GM12878 (cell line): ENCODE measurements around the gene EP300. TPM values are rescaled to one million over a fixed set of nuclear protein-coding genes. Genes with fewer than 3 reads are reported as not detected.

Source experiments
- ATAC-seq: fragments of 200-7000 bp; cut with Tn5 transposase; 3 replicates; pipeline ENCODE4 v1.9.1; 2020; ENCODE audit warnings: mild to moderate bottlenecking, moderate library complexity
- BruUV-seq: library from RNA; stranded (reverse); fragments of 400-500 nt; replicated peaks from 2 replicates; lab custom pipeline; 2021; lab: Mats Ljungman, UMichigan
- CTCF ChIA-PET: fragments of 300-600 bp; sonication (Branson Sonifier 250); formaldehyde crosslinking; extraction: SDS; loops from one replicate; lab custom pipeline; 2021; ENCODE audit warnings: inconsistent platforms; lab: Yijun Ruan, JAX
- POLR2A ChIA-PET: fragments of 350-600 bp; formaldehyde crosslinking; extraction: SDS; loops from one replicate; lab custom pipeline; 2021; ENCODE audit warnings: inconsistent platforms; lab: Charles Lee
- RAD21 ChIA-PET: fragments of 300-600 bp; sonication (Branson Sonifier 250); formaldehyde crosslinking; loops from one replicate; lab custom pipeline; 2023; ENCODE audit warnings: antibody characterized with exemption; ENCODE audit not compliant: unreplicated experiment; lab: Charles Lee
- SMC1A ChIA-PET: fragments of 300-600 bp; sonication (Branson Sonifier 250); formaldehyde crosslinking; loops from one replicate; lab custom pipeline; 2023; ENCODE audit not compliant: unreplicated experiment, uncharacterized antibody; lab: Charles Lee
- DNase-seq: peaks from one replicate; pipeline ENCODE4 v3.0.0-alpha.2; 2011; ENCODE audit warnings: low read depth, low spot score
- FAIRE-seq: peaks from 3 replicates; lab custom pipeline; 2011; peaks lifted over from hg19 to GRCh38; lab: Jason Lieb, UNC
- H2AFZ ChIP-seq: 2 replicates; pipeline ENCODE4 v1.6.0; 2011; ENCODE audit warnings: low read depth, low read length, control low read depth; ENCODE audit not compliant: control insufficient read depth
- H3K27ac ChIP-seq: 2 replicates; pipeline ENCODE4 v1.5.1; 2011; ENCODE audit warnings: control low read depth; ENCODE audit not compliant: control insufficient read depth, insufficient read depth
- H3K27me3 ChIP-seq, 2 experiments: replicated peaks in 1 of 2; 2 replicates each; pipeline versions ENCODE4 v1.6.0 to v1.6.1; 2011; ENCODE audit warnings: low read length in 1 of 2; ENCODE audit not compliant: control insufficient read depth in 2 of 2, insufficient read depth in 2 of 2
- H3K36me3 ChIP-seq, 2 experiments: 2 replicates each; pipeline ENCODE4 v1.5.1; 2011; ENCODE audit warnings: low read length in 1 of 2; ENCODE audit not compliant: control insufficient read depth in 2 of 2, insufficient read depth in 2 of 2
- H3K4me1 ChIP-seq: 2 replicates; pipeline ENCODE4 v1.6.1; 2011; ENCODE audit warnings: mild to moderate bottlenecking, low read length, moderate library complexity, mixed read lengths; ENCODE audit not compliant: control insufficient read depth, insufficient read depth
- H3K4me2 ChIP-seq: 2 replicates; pipeline ENCODE4 v1.6.0; 2011; ENCODE audit warnings: control low read depth; ENCODE audit not compliant: control insufficient read depth, insufficient read depth
- H3K4me3 ChIP-seq: fragments of 200-600 bp; sonication (generic); 2 replicates; pipeline ENCODE4 v1.5.1; 2016
- H3K79me2 ChIP-seq: 2 replicates; pipeline ENCODE4 v1.6.0; 2011; ENCODE audit warnings: low read length; ENCODE audit not compliant: control insufficient read depth, insufficient read depth
- H3K9ac ChIP-seq: 2 replicates; pipeline ENCODE4 v1.8.0; 2011; ENCODE audit warnings: low read length, control low read depth, mixed read lengths; ENCODE audit not compliant: control insufficient read depth, insufficient read depth
- H3K9me3 ChIP-seq: replicated peaks from 3 replicates; pipeline ENCODE4 v1.5.1; 2011; ENCODE audit warnings: mild to moderate bottlenecking, low read length; ENCODE audit not compliant: control insufficient read depth, insufficient read depth
- H4K20me1 ChIP-seq: 2 replicates; pipeline ENCODE4 v1.6.0; 2011; ENCODE audit not compliant: control insufficient read depth, insufficient read depth
- CEBPB ChIP-seq, 2 experiments: fragments of 150-350 bp in 1 of 2; IDR thresholded peaks; 2 replicates each; pipeline ENCODE4 v1.6.1; 2012 to 2014; ENCODE audit warnings: low read depth in 2 of 2, low read length in 2 of 2, borderline replicate concordance in 1 of 2, inconsistent platforms in 1 of 2
- HSF1 ChIP-seq: fragments of 150-350 bp; IDR thresholded peaks from 2 replicates; pipeline ENCODE4 v1.6.1; 2014; ENCODE audit warnings: mild to moderate bottlenecking, low read depth, low read length
- KLF5 ChIP-seq: fragments of 450-650 bp; IDR thresholded peaks from 2 replicates; pipeline ENCODE4 v1.6.1; 2014; ENCODE audit warnings: mild to moderate bottlenecking; ENCODE audit not compliant: partially characterized antibody
- MTA3 ChIP-seq: IDR thresholded peaks from 2 replicates; pipeline ENCODE4 v1.6.1; 2012; ENCODE audit warnings: low read length, inconsistent platforms, borderline replicate concordance
- RFX5 ChIP-seq: IDR thresholded peaks from 2 replicates; pipeline ENCODE4 v1.6.1; 2011; ENCODE audit warnings: low read depth, low read length, improper control_type of control experiment
- SIX5 ChIP-seq: IDR thresholded peaks from 2 replicates; pipeline ENCODE4 v1.6.1; 2011; ENCODE audit warnings: mild to moderate bottlenecking, low read depth, low read length, moderate library complexity; ENCODE audit not compliant: severe bottlenecking
- SKIL ChIP-seq: fragments of 450-650 bp; IDR thresholded peaks from 2 replicates; pipeline ENCODE4 v1.6.1; 2017; ENCODE audit warnings: mild to moderate bottlenecking, low read depth, inconsistent platforms; ENCODE audit not compliant: poor library complexity, severe bottlenecking
- WGBS: methylation state at CpG from one replicate; pipeline ENCODE4 v1.1.6; 2016; ENCODE audit warnings: low lambda C conversion rate; ENCODE audit not compliant: insufficient replicate concordance, insufficient coverage; ENCODE audit errors: missing lambda C conversion rate; 5-methylcytosine and 5-hydroxymethylcytosine counted together
- in situ Hi-C: fragments of 300-500 bp; cut with MboI; formaldehyde crosslinking; loops from 9 replicates; pipeline ENCODE4 v1.14.3; 2018; ENCODE audit warnings: mixed read lengths
- intact Hi-C: fragments of 100-400 bp; cut with micrococcal nuclease; formaldehyde crosslinking; loops from one replicate; pipeline ENCODE4 v1.14.2; 2022; ENCODE audit not compliant: unreplicated experiment
- polyA plus RNA-seq, 11 experiments: library from polyadenylated mRNA; depleted of rRNA in 4 of 11; unstranded in 6 of 11; stranded (reverse) in 5 of 11; fragments of >200 nt; fragmentation: Nextera tagmentation in 4 of 11; fragmentation: Illumina TruSeq in 1 of 11; extraction: Ambion mirVana in 4 of 11; extraction: Trizol in 1 of 11; gene quantifications; 1 replicate in 1 of 11; 2 replicates in 10 of 11; pipeline versions ENCODE4 v1.2.1 to v1.2.3, GENCODE V29; 2011 to 2016; ENCODE audit warnings: inconsistent platforms in 2 of 11, missing spikeins in 2 of 11, low read depth in 1 of 11
- total RNA-seq, 4 experiments: library from RNA; depleted of rRNA in 3 of 4; stranded (reverse); fragments of >200 nt in 3 of 4; fragmentation: Illumina TruSeq in 1 of 4; extraction: Trizol in 1 of 4; gene quantifications; 2 replicates each; pipeline versions ENCODE4 v1.2.1 to v1.2.3, GENCODE V29; 2013 to 2021
- TF ChIP-seq, protein P1 (sequence below): fragments of 450-650 bp; IDR thresholded peaks from 2 replicates; pipeline ENCODE4 v1.6.1; 2014; ENCODE audit warnings: mild to moderate bottlenecking
- TF ChIP-seq, protein P2 (sequence below): IDR thresholded peaks from 2 replicates; pipeline ENCODE4 v1.6.1; 2011; ENCODE audit warnings: borderline replicate concordance, low read depth, mild to moderate bottlenecking, moderate library complexity, mixed read lengths, low read length; ENCODE audit not compliant: insufficient read depth; ENCODE audit errors: extremely low read length

The EP300 gene
- total and polyA plus RNA-seq, 10 of the 15 experiments (the other 5 are each of a cell fraction or from before 2014, with no cell fraction given), result 5.5 to 48.5 (median 23.6) TPM

GRCh38 chr22:41152902-41153301 lies 60.5 kb downstream of the EP300 start:
- CTCF ChIA-PET, result interaction anchor here (0.8 kb wide), 1 partner anchor 230 kb away, joined by 3 read pairs; no protein-coding TSS in a partner anchor
- Histone ChIP-seq H3K27ac (no peak overlapping the region), H3K27me3 (no peaks in the 10 kb centered on the region), H3K9me3 (no peaks in the 10 kb centered on the region), H3K9ac (no peak overlapping the region)
- FAIRE-seq (no peak), ATAC-seq (no peak), DNase-seq (no peak)
- POLR2A ChIA-PET, result no interaction called here
- no TSS peak for BruUV-seq
- TF ChIP-seq RFX5, result no peak
- TF ChIP-seq, protein P1, sequence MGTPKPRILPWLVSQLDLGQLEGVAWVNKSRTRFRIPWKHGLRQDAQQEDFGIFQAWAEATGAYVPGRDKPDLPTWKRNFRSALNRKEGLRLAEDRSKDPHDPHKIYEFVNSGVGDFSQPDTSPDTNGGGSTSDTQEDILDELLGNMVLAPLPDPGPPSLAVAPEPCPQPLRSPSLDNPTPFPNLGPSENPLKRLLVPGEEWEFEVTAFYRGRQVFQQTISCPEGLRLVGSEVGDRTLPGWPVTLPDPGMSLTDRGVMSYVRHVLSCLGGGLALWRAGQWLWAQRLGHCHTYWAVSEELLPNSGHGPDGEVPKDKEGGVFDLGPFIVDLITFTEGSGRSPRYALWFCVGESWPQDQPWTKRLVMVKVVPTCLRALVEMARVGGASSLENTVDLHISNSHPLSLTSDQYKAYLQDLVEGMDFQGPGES, result no peak
- no peak for TF ChIP-seq MTA3
- TF ChIP-seq CEBPB (IDR thresholded peaks at IDR 0.05; ENCODE audit: borderline replicate concordance in 1 of 2, low read depth in 2 of 2, low read length in 2 of 2), result no peak
- TF ChIP-seq, protein P2, sequence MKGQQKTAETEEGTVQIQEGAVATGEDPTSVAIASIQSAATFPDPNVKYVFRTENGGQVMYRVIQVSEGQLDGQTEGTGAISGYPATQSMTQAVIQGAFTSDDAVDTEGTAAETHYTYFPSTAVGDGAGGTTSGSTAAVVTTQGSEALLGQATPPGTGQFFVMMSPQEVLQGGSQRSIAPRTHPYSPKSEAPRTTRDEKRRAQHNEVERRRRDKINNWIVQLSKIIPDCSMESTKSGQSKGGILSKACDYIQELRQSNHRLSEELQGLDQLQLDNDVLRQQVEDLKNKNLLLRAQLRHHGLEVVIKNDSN, result no peak
- no peak for TF ChIP-seq HSF1
- TF ChIP-seq KLF5, result no peak
- no peak for TF ChIP-seq SKIL
- no peak for TF ChIP-seq SIX5
- TF ChIP-seq, all 136 proteins: peak for 0
- Histone ChIP-seq H3K36me3 (peaks cover 21 to 58% of the 10 kb centered on the region in 2 experiments), H2AFZ (no peak overlapping the region), H4K20me1 (no peaks in the 10 kb centered on the region), H3K4me2 (no peak overlapping the region), H3K79me2 (no peaks in the 10 kb centered on the region), H3K4me1 (no peaks in the 10 kb centered on the region), H3K4me3 (no peak overlapping the region)
- ChIA-PET RAD21 (interaction anchor here (0.5 to 1.4 kb wide), 2 partner anchors 214 to 230 kb away, joined by 3 to 6 read pairs; no protein-coding TSS in a partner anchor), SMC1A (no interaction called here)
- intact Hi-C loops, result no loop called here
- in situ Hi-C loops, result no loop called here
- WGBS, result 97% methylated on average over 7 of the region's 7 CpGs
